NCI-H146 treated with DMSO at 0.1 percent for 48 hours (cell line): Measurements from ENCODE around the gene CUX1.
"Not testable (repeated sequence)": the region's sequence is repeated elsewhere in the genome, so short reads cannot be mapped to it uniquely, and the experiment has no call there.

Experiments
- DNase-seq: peaks from one replicate; lab custom pipeline; 2025; ENCODE audit not compliant: unreplicated experiment; lab: John Stamatoyannopoulos, UW

CUX1 gene

DNA sequence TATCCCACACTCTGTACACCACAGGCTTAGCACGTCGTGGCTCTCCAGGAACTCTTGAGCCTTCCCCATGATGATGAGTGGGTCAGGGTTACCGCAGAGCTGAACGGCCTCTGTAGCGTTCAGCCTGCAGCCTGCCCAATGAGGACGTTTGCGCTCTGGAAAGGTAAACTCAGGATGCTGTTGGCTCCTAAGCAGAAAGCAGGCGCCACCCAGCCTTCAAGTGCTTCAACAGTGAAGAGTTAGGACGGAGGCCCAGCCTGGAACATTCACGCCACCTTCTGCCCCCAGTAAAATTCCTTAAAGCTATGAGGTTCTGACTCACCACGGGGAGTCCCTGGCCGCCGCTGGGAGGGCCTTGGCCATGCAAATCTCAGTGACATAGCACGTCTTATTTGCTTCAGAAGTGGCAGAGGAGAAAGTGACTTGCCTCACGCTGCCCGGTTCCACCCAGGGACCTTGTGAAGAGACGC, 307.7 kb downstream of the CUX1 start:
- DNase-seq: no peak

DNA sequence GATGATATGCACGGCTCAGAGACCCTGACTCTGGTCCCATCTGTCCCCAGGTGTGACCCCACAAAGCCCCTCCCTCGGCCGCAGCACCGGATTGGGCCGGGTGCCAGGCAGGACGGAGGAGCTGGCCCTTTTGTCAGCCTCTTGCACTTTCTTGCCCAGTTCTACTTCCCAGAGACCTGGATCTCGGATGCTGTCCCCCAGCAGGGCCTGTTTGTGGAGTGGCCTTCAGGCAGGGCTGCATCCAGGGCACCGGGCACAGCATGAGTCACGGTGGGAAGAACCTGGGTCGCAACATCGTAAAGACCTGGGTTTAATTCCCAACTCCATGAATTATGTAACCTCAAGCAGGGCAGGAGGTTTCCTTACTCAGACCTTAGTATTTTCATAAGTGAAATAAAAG, 310.9 kb downstream of the CUX1 start:
- DNase-seq: no peak

DNA sequence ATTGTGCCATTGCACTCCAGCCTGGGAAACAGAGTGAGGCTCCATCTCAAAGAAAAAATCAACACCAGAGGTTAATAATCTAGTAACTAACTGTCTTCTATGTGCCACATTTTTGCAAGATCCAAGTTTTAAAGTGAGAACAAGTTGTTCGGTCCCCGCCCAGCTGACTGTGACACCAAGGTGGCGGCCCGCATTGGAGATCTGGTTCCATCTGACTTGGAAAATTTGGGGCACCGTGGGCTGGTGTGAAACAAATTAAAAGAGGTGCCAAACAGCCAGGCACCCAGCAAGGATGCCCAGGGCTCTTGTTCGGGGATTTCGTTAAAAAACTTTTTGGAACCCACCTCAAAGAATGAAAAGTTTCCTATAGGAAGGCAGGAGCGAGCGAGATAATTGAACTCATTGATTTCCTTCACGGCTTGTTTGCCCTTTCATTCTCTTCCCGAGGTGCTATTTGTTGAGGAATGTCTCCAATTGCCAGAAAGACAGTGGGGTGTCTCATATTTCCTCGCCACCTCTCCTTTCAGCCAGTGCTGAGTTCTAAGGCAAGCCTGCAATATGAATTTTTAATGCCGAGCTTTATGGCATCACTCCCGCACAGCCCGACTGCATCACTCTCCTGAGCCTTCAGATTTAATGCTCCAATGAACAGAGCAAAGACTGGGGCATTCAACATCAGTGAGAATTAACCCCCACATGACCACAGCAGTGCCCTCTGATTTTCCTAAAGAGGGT, 312.4 kb downstream of the CUX1 start:
- DNase-seq: peak; percentile 26

DNA sequence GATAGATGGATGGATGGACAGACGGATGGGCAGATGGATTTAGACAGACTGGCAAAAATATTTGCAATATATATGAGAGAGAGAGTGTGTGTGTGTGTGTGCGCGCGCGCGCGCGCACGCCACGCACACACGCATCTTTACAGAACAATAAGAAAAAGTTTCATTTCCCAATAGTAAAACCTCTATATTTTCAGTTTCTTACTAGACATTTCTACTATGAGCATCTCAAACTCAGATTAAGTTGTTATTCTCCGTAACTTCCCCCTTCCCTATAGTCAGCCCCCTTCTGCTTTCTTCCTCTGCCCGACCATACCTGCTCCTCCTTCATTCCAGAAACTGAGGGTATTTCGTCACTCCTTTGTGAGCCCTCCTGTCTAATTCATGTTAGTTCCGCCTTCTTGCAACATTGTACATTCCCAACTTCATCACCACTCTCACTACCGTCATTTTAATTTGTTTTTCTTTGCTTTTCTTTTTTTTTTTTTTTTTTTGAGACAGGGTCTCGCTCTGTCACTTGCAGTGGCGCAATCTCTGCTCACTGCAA, 314.9 kb downstream of the CUX1 start:
- DNase-seq: no peak

DNA sequence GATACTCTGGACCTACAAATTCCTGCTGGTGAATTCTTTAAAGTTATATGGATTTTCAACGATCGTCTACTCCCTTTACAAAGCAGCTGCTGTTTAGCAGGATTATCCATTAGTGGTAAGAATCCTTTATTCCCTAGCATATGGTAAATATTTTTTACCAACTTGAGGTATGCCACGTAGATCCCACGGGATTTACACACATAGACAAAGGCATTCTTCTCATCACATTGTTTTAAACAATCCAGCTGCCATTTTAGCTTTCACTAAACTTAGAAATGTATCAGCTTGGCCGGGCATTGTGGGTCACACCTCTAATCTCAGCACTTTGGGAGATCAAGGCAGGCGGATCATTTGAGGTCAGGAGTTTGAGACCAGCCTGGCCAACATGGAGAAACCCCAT, 321.2 kb downstream of the CUX1 start:
- no peak for DNase-seq

DNA sequence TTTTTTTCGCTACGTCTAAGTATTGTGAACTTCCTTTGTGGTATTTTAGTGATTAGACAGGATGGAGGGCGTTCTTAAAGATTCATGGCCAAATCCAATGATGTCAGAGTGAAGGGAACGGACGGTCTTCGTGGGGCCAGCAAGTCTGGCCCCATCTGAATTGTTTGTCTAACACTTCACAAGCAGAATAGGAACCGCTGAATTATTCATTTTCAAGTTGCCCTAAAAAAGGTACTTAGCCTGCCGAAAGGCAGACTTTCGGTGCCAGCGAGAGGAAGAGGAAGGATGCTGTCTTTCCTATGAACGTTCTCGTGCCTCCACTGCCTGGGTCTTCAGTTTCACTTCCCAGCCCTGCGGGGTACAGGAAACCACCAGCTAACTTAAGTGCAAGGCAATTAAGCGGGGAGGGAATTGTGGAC, 323.5 kb downstream of the CUX1 start:
- DNase-seq: no peak

DNA sequence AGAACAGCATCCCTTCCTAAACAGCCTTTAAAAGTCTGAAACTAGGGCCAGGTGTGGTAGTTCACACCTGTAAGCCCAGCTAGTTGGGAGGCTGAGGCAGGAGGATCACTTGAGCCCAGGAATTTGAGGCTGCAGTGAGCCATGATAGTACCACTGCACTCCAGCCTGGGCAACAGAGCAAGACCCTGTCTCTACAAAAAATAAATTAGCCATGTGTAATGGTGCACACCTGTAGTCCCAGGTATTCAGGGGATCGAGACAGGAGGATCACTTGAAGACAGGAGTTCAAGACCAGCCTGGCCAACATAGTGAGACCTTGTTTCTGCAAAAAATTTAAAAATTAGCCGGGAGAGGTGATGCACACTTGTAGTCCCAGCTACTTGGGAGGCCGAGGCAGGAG, 325.0 kb downstream of the CUX1 start:
- not testable (repeated sequence) for DNase-seq

DNA sequence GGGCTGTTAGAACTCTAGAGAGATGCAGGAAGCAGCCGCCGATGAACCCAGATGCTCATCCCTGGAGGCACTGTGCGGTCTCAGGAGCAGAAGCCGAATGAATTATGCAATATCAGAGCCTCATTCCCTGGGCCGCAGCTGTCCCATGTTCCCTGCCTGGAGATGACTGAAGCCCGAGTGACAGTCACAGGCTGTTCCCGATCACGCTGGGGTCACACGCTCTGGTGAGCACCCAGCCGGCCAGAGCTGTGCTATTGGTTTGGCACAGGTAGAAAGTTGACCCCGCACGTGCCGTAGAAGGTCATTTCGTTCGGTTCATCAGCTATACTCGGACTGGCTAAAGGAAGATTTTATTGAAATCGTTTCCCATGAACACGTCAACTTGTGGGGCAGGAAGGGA, 328.7 kb downstream of the CUX1 start:
- DNase-seq: no peak

DNA sequence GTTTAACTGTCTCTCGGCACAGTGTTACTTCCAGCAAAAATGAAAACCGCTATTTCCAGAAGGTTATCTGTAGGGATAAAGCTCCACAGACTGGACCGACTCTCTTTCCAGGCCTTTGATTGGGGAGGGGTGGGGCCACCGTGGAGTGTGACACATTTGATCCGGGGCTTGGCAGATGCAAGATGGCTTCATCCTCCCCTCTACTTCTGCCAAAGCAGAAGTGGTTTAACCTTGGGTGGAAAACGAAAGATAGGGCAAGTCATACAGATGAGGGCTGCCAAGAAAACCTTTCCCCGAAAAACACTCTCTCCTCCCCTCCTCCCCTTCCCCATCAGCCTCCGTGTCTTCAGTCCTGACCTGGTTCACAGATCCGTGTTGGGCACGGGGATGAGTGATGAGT, 329.6 kb downstream of the CUX1 start:
- DNase-seq: no peak

DNA sequence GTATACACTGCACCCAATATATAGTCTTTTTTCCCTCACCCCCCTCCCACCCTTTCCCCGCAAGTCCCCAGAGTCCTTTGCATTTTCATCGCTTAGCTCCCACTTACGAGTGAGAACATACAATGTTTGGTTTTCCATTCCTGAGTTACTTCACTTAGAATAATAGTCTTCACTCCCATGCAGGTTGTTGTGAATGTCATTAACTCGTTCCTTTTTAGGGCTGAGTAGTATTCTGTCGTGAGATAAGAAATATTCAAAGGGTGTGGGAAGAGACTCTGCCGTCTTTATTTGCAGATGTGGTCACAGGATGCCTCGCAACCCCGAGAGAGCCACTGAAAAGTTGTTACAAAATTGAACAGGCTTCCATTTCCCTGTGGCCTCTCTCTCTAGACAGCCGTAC, 331.4 kb downstream of the CUX1 start:
- DNase-seq: no peak

DNA sequence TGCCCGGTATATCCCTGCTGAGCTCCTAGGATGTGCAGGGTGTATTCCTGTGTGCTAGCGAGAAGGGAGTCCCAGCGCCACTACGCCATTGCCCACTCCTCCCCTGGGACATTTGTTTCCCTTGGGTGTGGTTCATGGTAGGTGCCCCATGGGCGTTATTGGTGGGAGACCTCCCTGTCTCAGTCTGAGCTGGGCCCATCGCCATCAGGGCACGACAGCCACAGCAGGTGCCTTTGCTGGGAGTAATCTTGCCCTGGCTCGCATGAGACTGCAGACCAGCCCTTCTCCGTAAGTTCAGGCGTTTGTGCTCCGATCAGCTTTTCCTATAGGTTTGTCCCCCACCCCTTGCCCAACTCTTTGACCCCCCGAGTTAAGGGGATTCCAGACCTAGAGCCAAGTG, 332.0 kb downstream of the CUX1 start:
- no peak for DNase-seq

DNA sequence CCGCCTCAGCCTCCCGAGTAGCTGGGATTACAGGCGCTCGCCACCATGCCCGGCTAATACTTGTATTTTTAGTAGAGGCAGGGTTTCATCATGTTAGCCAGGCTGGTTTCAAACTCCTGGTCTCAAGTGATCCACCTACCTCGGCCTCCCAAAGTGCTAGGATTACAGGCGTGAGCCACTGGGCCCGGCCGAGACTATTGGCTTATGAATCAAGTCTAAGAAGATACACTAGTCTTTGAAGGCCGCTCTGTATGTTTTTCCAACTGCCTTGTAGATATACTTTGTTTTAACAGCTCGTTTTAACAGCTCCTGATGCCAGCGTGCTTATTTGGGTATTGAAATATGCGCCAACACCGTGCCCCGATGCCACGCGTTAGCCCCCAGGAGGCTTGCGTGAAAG, 332.8 kb downstream of the CUX1 start:
- no peak for DNase-seq

DNA sequence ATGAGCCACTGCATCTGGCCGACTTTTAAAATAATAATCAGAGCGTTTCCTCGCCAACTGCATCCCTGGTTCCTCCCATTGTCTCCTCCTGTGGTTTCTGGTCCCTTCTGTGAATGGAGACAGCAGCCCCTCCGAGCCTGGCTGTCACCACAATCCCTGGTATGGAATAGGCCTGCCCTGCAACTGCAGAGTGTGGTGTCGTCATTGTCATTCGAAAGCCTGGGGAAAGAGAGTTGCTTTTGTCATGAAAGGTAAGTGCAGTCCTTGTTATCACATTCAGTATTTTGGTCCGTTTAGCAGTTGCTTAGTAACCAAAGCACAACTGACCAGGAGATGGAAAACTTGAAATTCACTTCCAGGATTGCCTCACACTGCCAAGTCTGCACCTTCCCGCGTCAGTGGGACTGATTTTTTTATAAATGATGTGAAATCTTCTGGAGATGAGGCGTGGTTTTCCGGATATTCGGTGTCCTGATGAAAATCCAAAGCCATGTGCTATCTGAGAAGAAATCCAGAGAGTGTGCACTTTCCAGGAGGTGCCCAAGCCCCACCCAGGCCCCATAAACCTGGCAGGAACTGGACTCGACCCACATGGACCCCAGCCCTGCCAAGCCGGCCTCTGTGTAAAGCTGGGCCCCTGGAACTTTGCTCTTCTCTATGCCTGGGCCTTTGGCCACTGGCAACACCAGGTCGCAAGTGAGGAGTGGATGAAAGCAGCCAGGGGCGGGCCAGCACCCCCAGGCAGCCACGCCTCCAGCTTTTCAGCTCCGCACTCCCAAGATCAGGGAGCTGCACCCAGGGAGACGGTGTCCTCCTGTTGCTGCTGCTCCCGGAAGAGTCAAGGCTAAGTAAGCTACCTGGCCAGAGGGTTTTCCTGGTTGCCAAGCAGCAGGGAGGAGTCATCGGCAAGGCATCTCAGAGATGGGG, 335.5 kb downstream of the CUX1 start:
- DNase-seq: no peak

DNA sequence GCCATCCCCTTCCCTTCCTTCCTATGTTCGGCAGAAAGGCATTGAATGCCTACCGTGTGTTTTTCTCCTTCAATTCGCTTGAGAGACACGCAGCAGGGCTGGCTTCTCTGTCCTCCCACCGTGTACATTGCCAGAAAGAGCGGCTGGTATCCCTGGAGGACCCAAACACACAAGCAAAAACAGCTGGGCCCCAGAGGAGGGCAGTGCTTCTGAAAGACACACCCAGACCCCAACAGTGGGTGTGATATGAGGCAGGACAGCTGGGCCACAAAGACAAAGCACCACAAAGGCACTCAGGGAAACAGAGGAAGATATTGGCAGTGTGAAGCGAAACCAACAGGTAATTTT, 336.1 kb downstream of the CUX1 start:
- no peak for DNase-seq

DNA sequence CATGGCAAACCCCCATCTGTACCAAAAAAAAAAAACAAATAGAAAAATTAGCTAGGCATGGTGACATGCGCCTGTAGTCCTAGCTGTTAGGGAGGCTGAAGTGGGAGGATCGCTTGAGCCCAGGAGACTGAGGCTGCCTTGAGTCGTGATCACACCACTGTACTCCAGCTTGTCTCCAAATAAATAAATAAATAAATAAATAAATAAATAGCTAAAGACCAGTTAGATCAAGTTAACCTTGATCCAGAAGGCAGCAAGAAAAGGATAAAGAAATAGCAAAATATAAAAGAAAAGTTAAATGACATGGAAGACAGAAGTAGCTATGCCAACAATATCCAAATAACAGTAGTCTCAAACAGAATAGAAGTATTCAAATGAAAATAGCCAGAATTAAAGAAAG, 337.0 kb downstream of the CUX1 start:
- DNase-seq: no peak

DNA sequence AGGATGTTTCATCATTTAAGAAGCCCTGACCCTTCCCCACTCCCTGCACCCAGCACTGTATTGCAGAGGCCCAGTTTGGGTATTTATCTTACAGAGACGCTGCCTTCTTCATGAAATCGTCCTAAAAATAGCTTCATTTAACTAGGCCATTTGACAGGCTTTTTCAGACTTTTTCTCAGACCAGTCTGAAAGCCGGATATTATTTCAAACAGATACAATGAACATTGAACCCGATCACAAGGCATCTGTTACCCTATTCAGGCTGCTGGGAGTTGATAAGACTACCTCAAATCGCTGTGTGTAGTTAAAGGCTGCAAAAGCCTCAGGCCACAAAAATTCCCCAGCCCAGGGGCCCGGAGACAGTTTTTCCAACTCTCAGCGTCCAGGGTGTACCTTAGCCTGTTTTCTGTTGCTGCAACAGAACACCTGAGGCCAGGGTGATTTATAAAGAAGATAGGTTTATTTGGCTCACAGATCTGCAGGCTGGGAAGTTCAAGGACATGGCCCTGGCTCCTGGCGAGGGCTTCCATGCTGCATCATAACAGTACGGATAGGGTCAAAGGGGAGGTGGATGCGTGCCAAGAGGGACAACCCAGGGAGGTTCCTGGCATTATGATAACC, 338.5 kb downstream of the CUX1 start:
- DNase-seq: no peak

DNA sequence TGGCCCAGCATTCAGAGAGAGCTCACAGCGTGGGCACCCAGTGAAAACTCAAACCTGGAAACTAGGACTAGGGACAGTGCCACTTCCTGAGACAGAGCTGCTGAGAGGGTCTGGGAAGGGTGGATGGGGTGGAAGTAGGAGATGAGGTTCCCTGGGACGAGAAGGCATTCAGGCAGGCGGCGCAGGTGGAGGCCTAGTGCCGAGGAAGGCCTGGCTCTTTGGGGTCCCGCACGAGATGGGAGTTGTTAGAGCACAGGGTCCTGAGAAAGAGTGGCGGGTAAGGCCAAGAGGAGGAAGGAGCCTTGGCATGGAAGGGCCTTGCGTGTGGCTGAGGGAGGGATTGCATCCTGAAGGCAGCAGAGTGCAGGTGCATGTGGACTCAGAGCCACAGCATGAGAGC, 339.4 kb downstream of the CUX1 start:
- DNase-seq: no peak

DNA sequence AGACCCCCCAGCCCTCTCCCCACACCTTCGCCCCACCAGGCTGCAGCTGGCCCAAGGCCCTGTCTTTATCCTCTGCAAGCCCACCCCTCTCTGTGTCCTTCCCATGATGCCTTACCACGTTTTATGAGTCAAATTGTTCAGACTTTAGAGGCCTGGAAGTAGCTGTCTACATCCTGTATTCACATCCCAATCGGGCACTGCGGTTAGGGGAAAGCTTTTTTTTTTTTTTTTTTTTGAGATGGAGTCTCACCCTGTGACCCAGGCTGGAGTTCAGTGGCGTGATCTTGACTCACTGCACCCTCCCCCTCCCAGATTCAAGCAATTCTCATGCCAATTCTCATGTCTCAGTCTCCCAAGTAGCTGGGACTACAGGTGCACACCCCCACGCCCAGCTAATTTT, 347.7 kb downstream of the CUX1 start:
- no peak for DNase-seq

DNA sequence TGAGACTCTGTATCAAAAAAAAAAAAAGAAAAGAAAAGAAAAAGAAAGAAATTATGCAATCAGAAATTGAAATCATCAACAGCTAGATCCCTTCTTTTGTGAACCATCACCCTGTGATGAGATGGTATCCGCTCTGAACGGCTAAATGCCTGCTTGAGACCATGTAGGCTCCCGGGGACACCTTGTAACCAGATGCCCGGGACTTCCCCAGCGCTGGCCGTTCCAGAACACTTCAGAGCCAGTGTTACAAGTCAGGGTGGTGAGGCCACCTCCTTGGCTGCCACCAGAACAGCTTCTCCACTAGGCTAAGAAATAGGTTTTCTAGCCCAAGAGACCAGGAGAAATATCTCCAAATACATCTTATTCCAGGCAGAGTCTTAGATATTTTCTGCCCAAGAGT, 349.8 kb downstream of the CUX1 start:
- DNase-seq: no peak

DNA sequence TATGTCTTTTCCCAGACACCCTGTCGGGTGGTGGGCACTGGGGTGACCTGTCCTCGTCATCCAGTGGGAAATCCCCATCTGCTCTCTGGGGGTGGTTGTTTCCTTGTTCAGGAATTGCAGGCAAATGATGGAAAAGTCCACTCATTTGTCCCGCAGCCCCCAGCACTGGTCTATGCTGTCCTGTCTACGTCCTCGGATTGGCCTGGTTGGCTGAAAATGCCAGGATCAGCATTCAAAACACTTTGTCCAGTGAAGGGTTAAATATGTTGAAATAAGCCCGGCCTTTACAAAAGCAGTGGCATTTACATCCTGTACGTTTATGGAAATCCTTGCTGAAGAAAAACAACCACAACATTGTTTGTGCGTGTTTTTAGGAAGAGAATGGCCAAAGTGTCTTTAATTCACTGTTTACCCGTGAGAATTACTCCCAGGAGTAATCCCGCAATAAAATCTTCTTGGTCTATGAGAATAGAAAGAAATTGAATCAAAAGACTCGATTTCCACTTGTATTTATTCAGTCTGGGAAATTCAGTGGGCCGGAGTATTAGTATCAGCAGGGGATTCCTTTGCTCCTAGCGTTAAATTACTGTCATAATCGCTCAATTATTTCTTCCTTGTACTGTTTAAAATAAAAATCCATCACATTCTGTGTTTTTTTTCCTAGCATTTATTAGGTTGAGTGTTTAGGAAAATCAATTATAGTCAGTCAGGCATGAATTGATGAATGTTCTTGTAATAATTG, 352.4 kb downstream of the CUX1 start:
- peak; percentile 85 for DNase-seq

DNA sequence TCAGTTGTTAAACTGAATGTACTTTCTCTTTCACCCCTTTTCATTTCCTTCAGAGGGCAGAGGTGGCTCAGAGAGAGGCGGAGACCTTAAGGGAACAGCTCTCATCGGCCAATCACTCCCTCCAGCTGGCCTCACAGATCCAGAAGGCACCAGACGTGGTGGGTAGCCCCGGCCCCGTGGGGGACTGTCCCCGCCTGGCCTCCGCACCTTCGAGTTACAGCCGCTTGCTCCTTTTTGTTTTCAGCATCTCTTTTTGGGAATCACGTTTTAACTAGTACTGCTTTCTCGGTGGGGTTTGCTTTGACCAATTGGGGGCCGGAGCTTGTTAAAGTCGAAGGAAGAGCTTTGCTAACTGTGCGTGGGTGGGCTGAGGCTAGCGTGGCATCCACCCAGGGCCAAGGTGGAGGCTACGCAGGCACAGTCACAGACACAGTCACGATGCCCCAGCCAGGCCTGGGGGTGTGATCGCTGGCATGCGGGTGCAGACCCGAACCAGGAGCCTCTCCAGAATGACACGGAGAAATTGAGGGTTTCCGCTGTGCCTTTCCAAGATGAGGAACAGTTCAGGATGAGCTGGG, 353.1 kb downstream of the CUX1 start:
- DNase-seq: no peak
